WTC11 (cell line): ENCODE measurements around the gene PTGER3. TPM values are rescaled to one million over a fixed set of nuclear protein-coding genes. Genes with fewer than 3 reads are reported as not detected.

Experiments
- ATAC-seq: fragments of 200-7000 bp; cut with Tn5 transposase; 2 replicates; pipeline ENCODE4 v1.10.0; 2021; ENCODE audit warnings: mild to moderate bottlenecking, moderate library complexity
- CTCF ChIA-PET: fragments of 300-600 bp; sonication (Branson Sonifier 250); formaldehyde crosslinking; loops from one replicate; lab custom pipeline; 2021; ENCODE audit warnings: antibody characterized with exemption; lab: Charles Lee
- POLR2A ChIA-PET: fragments of 350-600 bp; sonication (Branson Sonifier 250); formaldehyde crosslinking; loops from one replicate; lab custom pipeline; 2021; ENCODE audit warnings: antibody characterized with exemption; lab: Charles Lee
- DNase-seq: peaks from one replicate; pipeline ENCODE4 v3.0.0; 2021; ENCODE audit warnings: low spot score
- H3K27ac Mint-ChIP-seq: 2 replicates; pipeline ENCODE4 v1.8.0; 2021; ENCODE audit warnings: mixed read lengths
- H3K27me3 Mint-ChIP-seq: 2 replicates; pipeline ENCODE4 v1.8.0; 2021; ENCODE audit warnings: low read depth, mild to moderate bottlenecking, moderate library complexity, mixed read lengths
- H3K36me3 Mint-ChIP-seq: 2 replicates; pipeline ENCODE4 v1.8.0; 2021; ENCODE audit warnings: mixed read lengths
- H3K4me1 Mint-ChIP-seq: 2 replicates; pipeline ENCODE4 v1.8.0; 2022; ENCODE audit warnings: mixed read lengths
- H3K4me3 Mint-ChIP-seq: 2 replicates; pipeline ENCODE4 v1.8.0; 2021; ENCODE audit warnings: mild to moderate bottlenecking, moderate library complexity, mixed read lengths
- H3K9me3 Mint-ChIP-seq: 2 replicates; pipeline ENCODE4 v1.8.0; 2021; ENCODE audit warnings: mixed read lengths
- CBFB ChIP-seq: sonication (generic); formaldehyde crosslinking; IDR thresholded peaks from 2 replicates; pipeline ENCODE4 v1.8.1; 2022; ENCODE audit warnings: mild to moderate bottlenecking, low read depth, missing genetic modification reagents
- ETV6 ChIP-seq: sonication (generic); formaldehyde crosslinking; IDR thresholded peaks from 2 replicates; pipeline ENCODE4 v1.8.1; 2022; ENCODE audit warnings: mild to moderate bottlenecking, missing genetic modification reagents
- GRHL2 ChIP-seq: fragments of 250-450 bp; sonication (Bioruptor Pico); IDR thresholded peaks from 2 replicates; pipeline ENCODE4 v1.8.0; 2022; ENCODE audit warnings: mild to moderate bottlenecking, moderate library complexity; ENCODE audit not compliant: insufficient replicate concordance, severe bottlenecking
- HMGXB4 ChIP-seq: sonication (generic); formaldehyde crosslinking; IDR thresholded peaks from 2 replicates; pipeline ENCODE4 v1.8.1; 2023; ENCODE audit warnings: mild to moderate bottlenecking, moderate library complexity, missing genetic modification reagents
- IRF2 ChIP-seq: sonication (generic); formaldehyde crosslinking; IDR thresholded peaks from 2 replicates; pipeline ENCODE4 v1.8.0; 2022; ENCODE audit warnings: low read depth, missing genetic modification reagents, borderline replicate concordance
- MXD4 ChIP-seq: fragments of 250-450 bp; sonication (Bioruptor Pico); IDR thresholded peaks from 2 replicates; pipeline ENCODE4 v1.8.0; 2021; ENCODE audit warnings: mild to moderate bottlenecking, moderate library complexity, borderline replicate concordance
- NFE2L1 ChIP-seq: sonication (generic); formaldehyde crosslinking; IDR thresholded peaks from 2 replicates; pipeline ENCODE4 v1.8.1; 2023; ENCODE audit warnings: missing genetic modification reagents
- PREB ChIP-seq: sonication (generic); formaldehyde crosslinking; IDR thresholded peaks from 2 replicates; pipeline ENCODE4 v1.8.1; 2022; ENCODE audit warnings: mild to moderate bottlenecking, missing genetic modification reagents, moderate library complexity, borderline replicate concordance
- STAT6 ChIP-seq: sonication (generic); formaldehyde crosslinking; conservative IDR thresholded peaks from 2 replicates; pipeline ENCODE4 v1.8.1; 2023; ENCODE audit warnings: mild to moderate bottlenecking, low read depth, missing genetic modification reagents, moderate library complexity
- ZNF396 ChIP-seq: fragments of 250-450 bp; sonication (Bioruptor Pico); IDR thresholded peaks from 2 replicates; pipeline ENCODE4 v1.8.0; 2021; ENCODE audit warnings: mild to moderate bottlenecking, moderate library complexity, borderline replicate concordance
- ZNF423 ChIP-seq: fragments of 250-450 bp; sonication (Bioruptor Pico); IDR thresholded peaks from 2 replicates; pipeline ENCODE4 v2.1.2; 2022; ENCODE audit warnings: mild to moderate bottlenecking, moderate library complexity
- ZNF425 ChIP-seq: fragments of 250-450 bp; sonication (Bioruptor Pico); conservative IDR thresholded peaks from 2 replicates; pipeline ENCODE4 v1.9.0; 2021; ENCODE audit warnings: mild to moderate bottlenecking
- total RNA-seq: library from RNA; stranded (reverse); gene quantifications from 3 replicates; pipeline ENCODE4 v1.2.3, GENCODE V29; 2021
- TF ChIP-seq, protein P1 (sequence below): fragments of 250-450 bp; sonication (Bioruptor Pico); IDR thresholded peaks from 2 replicates; pipeline ENCODE4 v2.1.2; 2022; ENCODE audit warnings: mild to moderate bottlenecking, moderate library complexity
- TF ChIP-seq, protein P2 (sequence below): fragments of 250-450 bp; sonication (Bioruptor Pico); IDR thresholded peaks from 2 replicates; pipeline ENCODE4 v1.8.0; 2021; ENCODE audit warnings: mild to moderate bottlenecking
- TF ChIP-seq, protein P3 (sequence below): sonication (generic); formaldehyde crosslinking; IDR thresholded peaks from 2 replicates; pipeline ENCODE4 v1.8.1; 2022; ENCODE audit warnings: missing genetic modification reagents, borderline replicate concordance
- TF ChIP-seq, protein P4 (sequence below): fragments of 250-450 bp; sonication (Bioruptor Pico); IDR thresholded peaks from 2 replicates; pipeline ENCODE4 v1.9.0; 2021; ENCODE audit warnings: mild to moderate bottlenecking

PTGER3 gene
- total RNA-seq, 1 experiment from 2014 or later = 0.50 TPM

DNA sequence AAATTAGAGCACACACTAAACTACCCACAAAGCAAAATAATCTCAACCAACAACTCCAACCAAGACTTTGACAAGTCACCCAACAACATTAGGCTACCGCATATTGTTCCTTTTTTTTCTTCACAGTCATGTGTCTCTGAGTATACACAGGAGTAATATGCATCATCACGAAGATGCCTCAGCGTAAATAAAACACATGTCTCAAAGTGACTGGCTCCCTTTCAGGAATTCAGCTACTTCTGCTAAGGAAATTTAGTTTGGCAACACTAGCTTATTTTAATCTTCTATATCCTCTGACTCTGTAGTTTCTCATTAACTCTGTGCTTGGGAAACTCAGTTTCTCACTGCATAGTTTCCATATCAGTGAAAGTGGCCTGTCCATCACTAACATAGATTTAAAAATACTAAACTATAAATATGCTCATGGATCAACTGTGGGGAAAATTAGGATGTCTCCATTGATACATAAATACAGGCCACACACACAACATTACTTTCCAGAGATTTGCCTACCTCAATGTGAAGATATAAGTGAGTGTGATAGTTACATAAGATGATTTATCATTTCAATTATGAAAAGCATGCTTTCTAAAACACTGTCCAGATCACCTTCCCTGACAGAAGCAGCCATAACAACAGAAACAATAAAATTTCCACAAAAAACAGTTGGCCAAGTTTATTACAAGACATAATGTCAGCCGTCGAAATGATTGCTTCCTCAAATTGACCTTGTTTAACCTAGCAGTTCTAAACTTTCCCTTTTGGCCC lies 113.2 kb downstream of the PTGER3 start:
- POLR2A ChIA-PET = no interaction called here
- Mint-ChIP-seq H3K27ac (no peak overlapping the region), H3K4me3 (no peak overlapping the region), H3K9me3 (peaks cover 30% of the 10 kb centered on the region), H3K27me3 (no peaks in the 10 kb centered on the region; the same call in 1 of the 2 replicates), H3K4me1 (no peaks in the 10 kb centered on the region), H3K36me3 (peaks cover under 1% of the 10 kb centered on the region)
- CTCF ChIA-PET = no interaction called here
- ATAC-seq (no peak), DNase-seq (no peak)
- TF ChIP-seq STAT6 (CRISPR knock-in tag) = no peak
- TF ChIP-seq, protein P1, sequence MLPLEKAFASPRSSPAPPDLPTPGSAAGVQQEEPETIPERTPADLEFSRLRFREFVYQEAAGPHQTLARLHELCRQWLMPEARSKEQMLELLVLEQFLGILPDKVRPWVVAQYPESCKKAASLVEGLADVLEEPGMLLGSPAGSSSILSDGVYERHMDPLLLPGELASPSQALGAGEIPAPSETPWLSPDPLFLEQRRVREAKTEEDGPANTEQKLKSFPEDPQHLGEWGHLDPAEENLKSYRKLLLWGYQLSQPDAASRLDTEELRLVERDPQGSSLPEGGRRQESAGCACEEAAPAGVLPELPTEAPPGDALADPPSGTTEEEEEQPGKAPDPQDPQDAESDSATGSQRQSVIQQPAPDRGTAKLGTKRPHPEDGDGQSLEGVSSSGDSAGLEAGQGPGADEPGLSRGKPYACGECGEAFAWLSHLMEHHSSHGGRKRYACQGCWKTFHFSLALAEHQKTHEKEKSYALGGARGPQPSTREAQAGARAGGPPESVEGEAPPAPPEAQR (CRISPR knock-in tag) = no peak
- TF ChIP-seq MXD4 (CRISPR knock-in tag) = no peak
- TF ChIP-seq, protein P2, sequence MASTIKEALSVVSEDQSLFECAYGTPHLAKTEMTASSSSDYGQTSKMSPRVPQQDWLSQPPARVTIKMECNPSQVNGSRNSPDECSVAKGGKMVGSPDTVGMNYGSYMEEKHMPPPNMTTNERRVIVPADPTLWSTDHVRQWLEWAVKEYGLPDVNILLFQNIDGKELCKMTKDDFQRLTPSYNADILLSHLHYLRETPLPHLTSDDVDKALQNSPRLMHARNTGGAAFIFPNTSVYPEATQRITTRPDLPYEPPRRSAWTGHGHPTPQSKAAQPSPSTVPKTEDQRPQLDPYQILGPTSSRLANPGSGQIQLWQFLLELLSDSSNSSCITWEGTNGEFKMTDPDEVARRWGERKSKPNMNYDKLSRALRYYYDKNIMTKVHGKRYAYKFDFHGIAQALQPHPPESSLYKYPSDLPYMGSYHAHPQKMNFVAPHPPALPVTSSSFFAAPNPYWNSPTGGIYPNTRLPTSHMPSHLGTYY (CRISPR knock-in tag) = no peak
- no peak for TF ChIP-seq PREB (CRISPR knock-in tag)
- no peak for TF ChIP-seq GRHL2 (CRISPR knock-in tag)
- TF ChIP-seq CBFB (CRISPR knock-in tag) = no peak
- no peak for TF ChIP-seq ZNF425
- no peak for TF ChIP-seq ZNF423 (CRISPR knock-in tag)
- TF ChIP-seq ZNF396 (CRISPR knock-in tag) = no peak
- TF ChIP-seq ETV6 (CRISPR knock-in tag) = no peak
- no peak for TF ChIP-seq IRF2 (CRISPR knock-in tag)
- no peak for TF ChIP-seq NFE2L1
- TF ChIP-seq, protein P3, sequence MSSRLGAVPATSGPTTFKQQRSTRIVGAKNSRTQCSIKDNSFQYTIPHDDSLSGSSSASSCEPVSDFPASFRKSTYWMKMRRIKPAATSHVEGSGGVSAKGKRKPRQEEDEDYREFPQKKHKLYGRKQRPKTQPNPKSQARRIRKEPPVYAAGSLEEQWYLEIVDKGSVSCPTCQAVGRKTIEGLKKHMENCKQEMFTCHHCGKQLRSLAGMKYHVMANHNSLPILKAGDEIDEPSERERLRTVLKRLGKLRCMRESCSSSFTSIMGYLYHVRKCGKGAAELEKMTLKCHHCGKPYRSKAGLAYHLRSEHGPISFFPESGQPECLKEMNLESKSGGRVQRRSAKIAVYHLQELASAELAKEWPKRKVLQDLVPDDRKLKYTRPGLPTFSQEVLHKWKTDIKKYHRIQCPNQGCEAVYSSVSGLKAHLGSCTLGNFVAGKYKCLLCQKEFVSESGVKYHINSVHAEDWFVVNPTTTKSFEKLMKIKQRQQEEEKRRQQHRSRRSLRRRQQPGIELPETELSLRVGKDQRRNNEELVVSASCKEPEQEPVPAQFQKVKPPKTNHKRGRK = no peak
- no peak for TF ChIP-seq HMGXB4 (CRISPR knock-in tag)
- TF ChIP-seq, protein P4, sequence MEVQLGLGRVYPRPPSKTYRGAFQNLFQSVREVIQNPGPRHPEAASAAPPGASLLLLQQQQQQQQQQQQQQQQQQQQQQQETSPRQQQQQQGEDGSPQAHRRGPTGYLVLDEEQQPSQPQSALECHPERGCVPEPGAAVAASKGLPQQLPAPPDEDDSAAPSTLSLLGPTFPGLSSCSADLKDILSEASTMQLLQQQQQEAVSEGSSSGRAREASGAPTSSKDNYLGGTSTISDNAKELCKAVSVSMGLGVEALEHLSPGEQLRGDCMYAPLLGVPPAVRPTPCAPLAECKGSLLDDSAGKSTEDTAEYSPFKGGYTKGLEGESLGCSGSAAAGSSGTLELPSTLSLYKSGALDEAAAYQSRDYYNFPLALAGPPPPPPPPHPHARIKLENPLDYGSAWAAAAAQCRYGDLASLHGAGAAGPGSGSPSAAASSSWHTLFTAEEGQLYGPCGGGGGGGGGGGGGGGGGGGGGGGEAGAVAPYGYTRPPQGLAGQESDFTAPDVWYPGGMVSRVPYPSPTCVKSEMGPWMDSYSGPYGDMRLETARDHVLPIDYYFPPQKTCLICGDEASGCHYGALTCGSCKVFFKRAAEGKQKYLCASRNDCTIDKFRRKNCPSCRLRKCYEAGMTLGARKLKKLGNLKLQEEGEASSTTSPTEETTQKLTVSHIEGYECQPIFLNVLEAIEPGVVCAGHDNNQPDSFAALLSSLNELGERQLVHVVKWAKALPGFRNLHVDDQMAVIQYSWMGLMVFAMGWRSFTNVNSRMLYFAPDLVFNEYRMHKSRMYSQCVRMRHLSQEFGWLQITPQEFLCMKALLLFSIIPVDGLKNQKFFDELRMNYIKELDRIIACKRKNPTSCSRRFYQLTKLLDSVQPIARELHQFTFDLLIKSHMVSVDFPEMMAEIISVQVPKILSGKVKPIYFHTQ (CRISPR knock-in tag) = no peak
